CD4-positive, CD25-positive, alpha-beta regulatory T cell (primary cell): ENCODE data around the gene CCDC146. TPM values are rescaled to one million over a fixed set of nuclear protein-coding genes. Genes with fewer than 3 reads are reported as not detected.

Source experiments
- ATAC-seq, 2 donors: fragments of 150-1000 bp; cut with Tn5 transposase; one replicate each; pipeline ENCODE4 v1.10.0; 2021; ENCODE audit warnings: low read depth in 2 of 2, moderate number of reproducible peaks in 2 of 2, moderate library complexity in 1 of 2
- DNase-seq, 3 donors: peaks; one replicate each; pipeline versions ENCODE4 v3.0.0 to v3.0.0-alpha.2; 2012 to 2022; ENCODE audit warnings: mixed read lengths in 1 of 3
- H3K27ac ChIP-seq: one replicate; pipeline ENCODE4 v1.7.0; 2013; ENCODE audit warnings: mild to moderate bottlenecking, low read length; ENCODE audit not compliant: insufficient read depth, poor library complexity, severe bottlenecking
- H3K27me3 ChIP-seq: one replicate; pipeline ENCODE4 v1.7.0; 2013; ENCODE audit warnings: low read length; ENCODE audit not compliant: control insufficient read depth, insufficient read depth
- H3K36me3 ChIP-seq: one replicate; pipeline ENCODE4 v1.7.0; 2013; ENCODE audit warnings: mild to moderate bottlenecking, low read length, moderate library complexity; ENCODE audit not compliant: control insufficient read depth, insufficient read depth
- H3K4me1 ChIP-seq: 2 replicates; pipeline ENCODE4 v1.7.0; 2013; ENCODE audit warnings: mild to moderate bottlenecking, low read length; ENCODE audit not compliant: insufficient read depth, control insufficient read depth, poor library complexity, severe bottlenecking
- H3K4me3 ChIP-seq: one replicate; pipeline ENCODE4 v1.7.0; 2013; ENCODE audit warnings: low read depth, mild to moderate bottlenecking, low read length, moderate library complexity
- H3K9me3 ChIP-seq, 2 experiments: 1 replicate in 1 of 2; 2 replicates in 1 of 2; pipeline ENCODE4 v1.7.0; 2013; ENCODE audit warnings: low read length in 2 of 2, mild to moderate bottlenecking in 1 of 2, moderate library complexity in 1 of 2; ENCODE audit not compliant: control insufficient read depth in 2 of 2
- H3K27ac Mint-ChIP-seq, 3 donors: one replicate each; pipeline ENCODE4 v1.8.0; 2020 to 2022; ENCODE audit warnings: mild to moderate bottlenecking in 3 of 3, mixed read lengths in 3 of 3, moderate library complexity in 2 of 3
- H3K27me3 Mint-ChIP-seq: one replicate; pipeline ENCODE4 v1.8.0; 2022; ENCODE audit warnings: mild to moderate bottlenecking, mixed read lengths
- H3K36me3 Mint-ChIP-seq: one replicate; pipeline ENCODE4 v1.8.0; 2020; ENCODE audit warnings: mixed read lengths
- H3K4me1 Mint-ChIP-seq, 4 donors: one replicate each; pipeline ENCODE4 v1.8.0; 2020 to 2022; ENCODE audit warnings: mixed read lengths in 4 of 4, mild to moderate bottlenecking in 1 of 4
- H3K4me3 Mint-ChIP-seq, 4 donors: one replicate each; pipeline ENCODE4 v1.8.0; 2020 to 2022; ENCODE audit warnings: mild to moderate bottlenecking in 4 of 4, mixed read lengths in 4 of 4, moderate library complexity in 3 of 4
- H3K9me3 Mint-ChIP-seq, 7 donors: one replicate each; pipeline ENCODE4 v1.8.0; 2020 to 2022; ENCODE audit warnings: mixed read lengths in 7 of 7, mild to moderate bottlenecking in 3 of 7, moderate library complexity in 2 of 7
- polyA plus RNA-seq, 4 donors: library from polyadenylated mRNA; unstranded; fragments of 300-500 nt; fragmentation: Illumina TruSeq; gene quantifications; one replicate each; pipeline ENCODE4 v1.2.3, GENCODE V29; 2021
- total RNA-seq: library from RNA; stranded (reverse); gene quantifications from one replicate; pipeline ENCODE4 v1.2.3, GENCODE V29; 2022

CCDC146 gene
- total and polyA plus RNA-seq, 5 donors from 2014 or later: 1.4 to 20.1 (median 2.9) TPM

- ATAC-seq (no peak), DNase-seq (no peak)
- Histone ChIP-seq H3K27me3 (no peaks in the 10 kb centered on the region), H3K4me1 (no peaks in the 10 kb centered on the region), H3K9me3 (no peaks in the 10 kb centered on the region), H3K4me3 (no peak overlapping the region), H3K27ac (no peak overlapping the region), H3K36me3 (no peaks in the 10 kb centered on the region)
- Mint-ChIP-seq H3K9me3 (peaks cover 0 to 1% (median 0%) of the 10 kb centered on the region in 7 donors), H3K27ac (peak overlapping the region in 2 of 3 donors; percentile 13 to 26), H3K4me3 (no peak overlapping the region), H3K36me3 (peaks cover 6% of the 10 kb centered on the region), H3K27me3 (peaks cover 9% of the 10 kb centered on the region), H3K4me1 (peaks cover 0 to 20% (median 13%) of the 10 kb centered on the region in 4 donors)
These were observed 216.6 kb downstream of the CCDC146 start for GRCh38 chr7:77338883-77339629.

- Histone ChIP-seq H3K4me3 (no peak overlapping the region), H3K9me3 (no peaks in the 10 kb centered on the region), H3K27ac (no peak overlapping the region), H3K4me1 (no peaks in the 10 kb centered on the region), H3K36me3 (no peaks in the 10 kb centered on the region), H3K27me3 (no peaks in the 10 kb centered on the region)
- peak overlapping the region in 2 of 3 donors; percentile 2 to 16 for H3K27ac Mint-ChIP-seq
- ATAC-seq (no peak), DNase-seq (no peak)
- H3K4me1 Mint-ChIP-seq: peaks cover 0 to 20% (median 13%) of the 10 kb centered on the region in 4 donors
- no peak overlapping the region for H3K4me3 Mint-ChIP-seq
- H3K27me3 Mint-ChIP-seq: peaks cover 9% of the 10 kb centered on the region
- peaks cover 5% of the 10 kb centered on the region for H3K36me3 Mint-ChIP-seq
- H3K9me3 Mint-ChIP-seq: peaks cover 0 to 1% (median 0%) of the 10 kb centered on the region in 7 donors
These were observed 217.3 kb downstream of the CCDC146 start for GRCh38 chr7:77339726-77340125.

Other genes with a start within 250 kb of the CCDC146 start
- gene SPDYE17, start 90.3 kb upstream of the CCDC146 start, total RNA-seq: not detected
- gene SPDYE17, start 90.3 kb upstream of the CCDC146 start, polyA plus RNA-seq: not detected
- 2.7 TPM for gene SPDYE18, start 60.1 kb upstream of the CCDC146 start, total RNA-seq
- under 1 TPM in 1 of 4 donors, not detected in 3; 0.18 TPM for gene SPDYE18, start 60.1 kb upstream of the CCDC146 start, polyA plus RNA-seq
- 8.1 TPM for gene FGL2, start 77.2 kb downstream of the CCDC146 start, total RNA-seq
- gene FGL2, start 77.2 kb downstream of the CCDC146 start, polyA plus RNA-seq: 10 to 100 TPM in 3 of 4 donors, 1 to 10 TPM in 1; 6.2 to 14.2 (median 10.8) TPM